GM15510 (cell line): Measurements from ENCODE around the gene OR5D16.
"Not testable (repeated sequence)": the region's sequence is repeated elsewhere in the genome, so short reads cannot be mapped to it uniquely, and the experiment has no call there.

Experiments used
- POLR2A ChIP-seq: IDR thresholded peaks from 3 replicates; pipeline ENCODE4 v1.6.1; 2011; ENCODE audit warnings: borderline replicate concordance; ENCODE audit not compliant: insufficient read length; ENCODE audit errors: extremely low read depth

The OR5D16 gene

GRCh38 chr11:55838452-55838851 is at the start of gene OR5D16:
Gene OR5D16, plus strand, starts transcription at chr11:55838752. Its CDS starts 0 bp downstream, at chr11:55838752.
- TF ChIP-seq POLR2A: no peak

GRCh38 chr11:55791606-55792005 is 46.9 kb upstream of the OR5D16 start:
- TF ChIP-seq POLR2A: no peak

GRCh38 chr11:55793321-55793720 is 45.2 kb upstream of the OR5D16 start:
- no peak for TF ChIP-seq POLR2A

DNA sequence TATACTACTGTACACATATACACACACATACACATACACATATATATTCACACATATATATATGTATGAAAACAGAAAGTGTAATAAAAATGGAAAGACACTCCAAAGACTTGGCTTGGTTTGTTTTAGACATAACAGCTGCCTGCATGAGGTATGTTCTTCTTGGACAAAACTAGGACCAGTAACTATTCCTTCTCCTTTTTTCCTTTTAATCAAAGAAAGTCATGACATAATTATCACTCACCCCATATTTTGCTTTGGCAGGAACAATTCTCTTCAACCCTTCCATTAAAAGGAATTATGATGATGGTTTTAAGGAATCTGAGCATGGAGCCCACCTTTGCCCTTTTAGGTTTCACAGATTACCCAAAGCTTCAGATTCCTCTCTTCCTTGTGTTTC is 43.3 kb upstream of the OR5D16 start, which contains the start of gene OR5D14:
TSS of gene OR5D14 (plus strand) at position 301 of the 400 bp plus-strand sequence. CDS start at position 301, 0 bp downstream.
- no peak for TF ChIP-seq POLR2A

DNA sequence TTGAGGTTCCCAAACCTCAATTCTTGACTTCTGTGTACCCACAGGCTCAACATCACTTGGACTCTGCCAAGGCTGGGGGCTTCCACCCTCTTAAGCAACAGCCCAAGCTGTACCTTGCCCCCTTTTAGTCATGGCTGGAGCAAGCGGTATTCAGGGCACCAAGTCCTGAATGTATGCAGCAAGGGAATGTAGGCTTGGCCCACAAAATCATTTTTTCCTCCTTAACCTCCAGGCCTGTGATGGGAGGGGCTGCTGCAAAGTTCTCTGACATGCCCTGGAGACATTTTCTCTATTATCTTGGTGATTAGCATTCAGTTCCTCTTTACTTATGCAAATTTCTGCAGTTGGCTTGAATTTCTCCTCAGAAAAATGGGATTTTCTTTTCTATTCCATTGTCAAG is 32.3 kb upstream of the OR5D16 start:
- TF ChIP-seq POLR2A: no peak

GRCh38 chr11:55811067-55811466 is 27.5 kb upstream of the OR5D16 start, which contains the start of gene OR5L1:
Gene OR5L1, plus strand, starts transcription at chr11:55811367. Its CDS starts 100 bp downstream, at chr11:55811467.
- TF ChIP-seq POLR2A: no peak

GRCh38 chr11:55819330-55819729 is 19.2 kb upstream of the OR5D16 start, which contains the start of gene OR5D18:
Gene OR5D18, plus strand, starts transcription at chr11:55819630. Its CDS starts 0 bp downstream, at chr11:55819630.
- TF ChIP-seq POLR2A: no peak

- no peak for TF ChIP-seq POLR2A
Measured at GRCh38 chr11:55826919-55827318, 11.6 kb upstream of the OR5D16 start, which contains the start of gene OR5L2. Gene OR5L2, plus strand, starts transcription at chr11:55827219. Its CDS starts 0 bp downstream, at chr11:55827219.

DNA sequence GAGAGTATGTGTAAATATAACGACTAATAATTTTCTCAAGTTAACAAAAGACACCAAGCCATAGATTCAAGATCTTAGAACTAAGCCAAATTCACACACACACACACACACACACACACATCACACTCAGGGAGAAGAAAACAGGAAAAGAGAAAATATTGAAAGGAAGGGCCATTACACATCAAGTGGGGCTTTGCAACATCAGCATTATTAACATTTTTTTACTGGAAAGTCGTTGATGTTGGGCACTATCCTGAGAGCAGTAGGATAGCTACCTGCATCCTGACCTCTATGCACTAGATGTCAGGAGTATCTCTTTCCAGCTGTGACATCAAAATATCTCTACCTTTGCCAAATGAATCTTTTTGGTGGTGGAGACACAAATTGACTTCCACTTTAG is 8.9 kb downstream of the OR5D16 start:
- no peak for TF ChIP-seq POLR2A

DNA sequence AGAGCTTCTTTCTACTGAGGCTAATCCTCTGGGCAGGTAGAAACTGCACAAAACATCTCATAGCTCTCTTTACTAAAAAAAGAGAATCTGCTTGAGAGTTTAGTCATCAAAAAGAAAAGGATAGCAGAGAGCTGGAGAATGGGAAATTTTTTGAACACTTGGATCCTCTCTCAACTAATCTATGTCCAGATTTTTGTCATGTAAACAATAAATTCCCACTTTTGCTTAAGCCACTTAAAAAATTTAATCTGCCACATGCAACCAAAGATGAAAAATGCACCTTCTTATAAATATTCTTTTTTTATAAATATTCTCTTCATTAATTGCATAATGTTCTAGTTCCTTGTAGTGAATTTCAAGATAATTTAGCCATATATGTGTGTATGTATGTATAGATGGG is 10.5 kb downstream of the OR5D16 start:
- no peak for TF ChIP-seq POLR2A

GRCh38 chr11:55852141-55852540 is 13.6 kb downstream of the OR5D16 start:
- TF ChIP-seq POLR2A: no peak

DNA sequence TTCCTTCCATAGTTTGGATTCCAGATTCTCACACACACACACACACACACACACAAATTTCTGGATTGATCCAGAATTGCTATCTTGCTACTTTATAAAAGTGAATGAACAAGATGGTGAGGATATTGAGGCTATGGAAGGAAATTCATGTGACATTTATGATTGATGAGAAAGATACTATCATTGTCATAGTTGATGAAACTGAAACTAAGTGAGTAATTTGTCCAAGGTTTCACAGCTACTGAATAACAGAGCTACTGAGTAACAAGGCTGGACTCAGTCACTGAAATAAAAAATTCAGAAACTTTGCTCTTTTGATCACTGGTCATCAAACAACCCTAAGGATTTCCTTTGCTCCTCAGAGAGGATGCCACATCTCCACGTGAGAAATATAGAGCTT is 16.2 kb downstream of the OR5D16 start:
- TF ChIP-seq POLR2A: no peak

DNA sequence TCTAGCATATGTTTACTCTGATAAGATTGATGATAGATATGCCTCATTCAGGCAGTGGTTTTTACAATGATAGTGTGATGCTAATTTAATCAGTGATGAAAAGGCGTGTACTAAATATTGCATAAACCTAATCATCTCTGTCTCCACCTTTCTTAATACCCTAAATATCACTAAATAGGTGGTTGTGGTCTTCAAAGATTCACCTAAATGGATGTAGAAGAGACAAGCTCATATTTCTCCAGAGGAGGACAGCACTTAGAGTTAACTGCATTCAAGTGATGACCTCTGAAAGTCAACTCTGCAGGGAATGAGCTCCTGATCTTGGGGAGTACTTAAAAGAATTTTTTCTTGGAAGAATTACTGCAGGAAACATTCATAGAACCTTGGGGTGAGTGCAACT is 44.4 kb downstream of the OR5D16 start, which contains the start of gene TRIM51:
TSS of gene TRIM51 (plus strand) at position 301 of the 400 bp plus-strand sequence. CDS start 2,132 bp downstream, outside the sequence.
- TF ChIP-seq POLR2A: not testable (repeated sequence)
